Fibroblast of mammary gland (primary cell): ENCODE data around the gene PDX1.

Experiments used
- DNase-seq: peaks from one replicate; pipeline ENCODE4 v3.0.0-alpha.2; 2010; ENCODE audit warnings: low read depth
- H3K4me3 ChIP-seq: 2 replicates; pipeline ENCODE4 v1.5.1; 2011; ENCODE audit warnings: low read depth, mild to moderate bottlenecking, low read length, moderate library complexity; ENCODE audit not compliant: control insufficient read depth
- CTCF ChIP-seq: conservative IDR thresholded peaks from 2 replicates; pipeline ENCODE4 v1.5.1; 2011; ENCODE audit warnings: low read depth, low read length, inconsistent platforms; ENCODE audit not compliant: control insufficient read depth, insufficient read depth

The PDX1 gene

GRCh38 chr13:27923794-27924528 lies 4.2 kb downstream of the PDX1 start:
- peak; percentile 8 for DNase-seq

GRCh38 chr13:27924529-27925141 lies 4.8 kb downstream of the PDX1 start:
- no peak for DNase-seq
- no peak overlapping the region for H3K4me3 ChIP-seq
- TF ChIP-seq CTCF = no peak

More at GRCh38 chr13:27923794-27924528, 4.2 kb downstream of the PDX1 start:
- H3K4me3 ChIP-seq = no peak overlapping the region
- TF ChIP-seq CTCF = no peak

GRCh38 chr13:27925220-27925991 lies 5.6 kb downstream of the PDX1 start:
- no peak for DNase-seq
- no peak for TF ChIP-seq CTCF
- no peak overlapping the region for H3K4me3 ChIP-seq

- no peak for DNase-seq
- no peak overlapping the region for H3K4me3 ChIP-seq
- TF ChIP-seq CTCF = no peak
These were observed 7.0 kb downstream of the PDX1 start for GRCh38 chr13:27926644-27927434.

- no peak overlapping the region for H3K4me3 ChIP-seq
- no peak for TF ChIP-seq CTCF
- DNase-seq = no peak
These were observed 7.9 kb downstream of the PDX1 start for GRCh38 chr13:27927444-27928352.
